ENCODE data around the gene ZAP70.

Gene ZAP70

GRCh38 chr2:97738179-97739019 is 25.0 kb downstream of the ZAP70 start:
- no peaks in the 10 kb centered on the region for H3K9me3 ChIP-seq (ENCODE audit: control insufficient read depth in 5 of 5, low read length in 5 of 5)
- no peak overlapping the region for H3K9ac ChIP-seq (ENCODE audit: low read length in 5 of 5)
- H3K4me1 ChIP-seq (ENCODE audit: control insufficient read depth in 5 of 5, insufficient read depth in 5 of 5, low read length in 5 of 5): peaks cover 0 to 18% (median 3%) of the 10 kb centered on the region in 5 donors
- peaks cover 0 to 3% (median 0%) of the 10 kb centered on the region in 5 donors for H3K27me3 ChIP-seq (ENCODE audit: control insufficient read depth in 5 of 5, insufficient read depth in 4 of 5, low read length in 5 of 5)
- no peak overlapping the region for H3K4me3 ChIP-seq (ENCODE audit: low read depth in 1 of 5, low read length in 5 of 5)
- H3K27ac ChIP-seq (ENCODE audit: low read depth, low read length): no peak overlapping the region
- no peaks in the 10 kb centered on the region for H3K36me3 ChIP-seq (ENCODE audit: control insufficient read depth in 5 of 5, insufficient read depth in 5 of 5, low read length in 5 of 5)

DNA sequence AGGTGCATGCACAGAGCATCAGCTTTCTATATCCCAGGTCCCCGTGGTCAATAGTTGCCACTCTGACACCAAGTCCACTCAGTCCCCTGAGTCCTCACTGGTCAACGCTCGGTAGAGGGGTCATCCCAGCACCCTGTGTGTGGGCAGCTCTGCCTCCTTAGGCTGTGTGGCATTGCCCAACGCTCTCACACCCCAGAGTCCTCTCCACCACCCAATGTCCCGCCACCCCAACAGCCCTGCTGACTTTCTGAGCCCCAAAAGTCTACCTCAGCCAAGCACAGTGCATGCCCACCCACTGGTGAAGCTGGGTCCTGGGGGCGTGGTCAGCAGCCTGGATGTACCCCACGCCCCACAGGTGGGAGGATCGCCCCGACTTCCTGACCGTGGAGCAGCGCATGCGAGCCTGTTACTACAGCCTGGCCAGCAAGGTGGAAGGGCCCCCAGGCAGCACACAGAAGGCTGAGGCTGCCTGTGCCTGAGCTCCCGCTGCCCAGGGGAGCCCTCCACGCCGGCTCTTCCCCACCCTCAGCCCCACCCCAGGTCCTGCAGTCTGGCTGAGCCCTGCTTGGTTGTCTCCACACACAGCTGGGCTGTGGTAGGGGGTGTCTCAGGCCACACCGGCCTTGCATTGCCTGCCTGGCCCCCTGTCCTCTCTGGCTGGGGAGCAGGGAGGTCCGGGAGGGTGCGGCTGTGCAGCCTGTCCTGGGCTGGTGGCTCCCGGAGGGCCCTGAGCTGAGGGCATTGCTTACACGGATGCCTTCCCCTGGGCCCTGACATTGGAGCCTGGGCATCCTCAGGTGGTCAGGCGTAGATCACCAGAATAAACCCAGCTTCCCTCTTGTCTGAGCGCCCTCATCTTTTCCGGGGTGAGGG is 25.9 kb downstream of the ZAP70 start:
- H3K4me3 ChIP-seq (ENCODE audit: low read depth in 1 of 5, low read length in 5 of 5): no peak overlapping the region
- peaks cover under 1 to 6% (median 4%) of the 10 kb centered on the region in 5 donors for H3K36me3 ChIP-seq (ENCODE audit: control insufficient read depth in 5 of 5, insufficient read depth in 5 of 5, low read length in 5 of 5)
- H3K9me3 ChIP-seq (ENCODE audit: control insufficient read depth in 5 of 5, low read length in 5 of 5): no peaks in the 10 kb centered on the region

GRCh38 chr2:97739893-97740245 is 26.5 kb downstream of the ZAP70 start:
- Histone ChIP-seq H3K36me3 (ENCODE audit: control insufficient read depth in 5 of 5, insufficient read depth in 5 of 5, low read length in 5 of 5) (peaks cover 3 to 7% (median 6%) of the 10 kb centered on the region in 5 donors), H3K27me3 (ENCODE audit: control insufficient read depth in 5 of 5, insufficient read depth in 4 of 5, low read length in 5 of 5) (no peaks in the 10 kb centered on the region), H3K9me3 (ENCODE audit: control insufficient read depth in 5 of 5, low read length in 5 of 5) (no peaks in the 10 kb centered on the region), H3K4me1 (ENCODE audit: control insufficient read depth in 5 of 5, insufficient read depth in 5 of 5, low read length in 5 of 5) (peaks cover 0 to 18% (median 3%) of the 10 kb centered on the region in 5 donors), H3K4me3 (ENCODE audit: low read depth in 1 of 5, low read length in 5 of 5) (no peak overlapping the region), H3K9ac (ENCODE audit: low read length in 5 of 5) (no peak overlapping the region), H3K27ac (ENCODE audit: low read depth, low read length) (no peak overlapping the region)

More for the DNA sequence above, 25.9 kb downstream of the ZAP70 start:
- Histone ChIP-seq H3K9ac (ENCODE audit: low read length in 5 of 5) (no peak overlapping the region), H3K27ac (ENCODE audit: low read depth, low read length) (no peak overlapping the region), H3K4me1 (ENCODE audit: control insufficient read depth in 5 of 5, insufficient read depth in 5 of 5, low read length in 5 of 5) (peaks cover 0 to 18% (median 3%) of the 10 kb centered on the region in 5 donors), H3K27me3 (ENCODE audit: control insufficient read depth in 5 of 5, insufficient read depth in 4 of 5, low read length in 5 of 5) (no peaks in the 10 kb centered on the region)

GRCh38 chr2:97740590-97741182 is 27.3 kb downstream of the ZAP70 start:
- Histone ChIP-seq H3K9ac (ENCODE audit: low read length in 5 of 5) (no peak overlapping the region), H3K27ac (ENCODE audit: low read depth, low read length) (no peak overlapping the region), H3K36me3 (ENCODE audit: control insufficient read depth in 5 of 5, insufficient read depth in 5 of 5, low read length in 5 of 5) (peaks cover 3 to 7% (median 6%) of the 10 kb centered on the region in 5 donors), H3K27me3 (ENCODE audit: control insufficient read depth in 5 of 5, insufficient read depth in 4 of 5, low read length in 5 of 5) (no peaks in the 10 kb centered on the region), H3K4me1 (ENCODE audit: control insufficient read depth in 5 of 5, insufficient read depth in 5 of 5, low read length in 5 of 5) (peaks cover 0 to 18% (median 3%) of the 10 kb centered on the region in 5 donors), H3K9me3 (ENCODE audit: control insufficient read depth in 5 of 5, low read length in 5 of 5) (no peaks in the 10 kb centered on the region), H3K4me3 (ENCODE audit: low read depth in 1 of 5, low read length in 5 of 5) (no peak overlapping the region)

- no peaks in the 10 kb centered on the region for H3K27me3 ChIP-seq (ENCODE audit: control insufficient read depth in 5 of 5, insufficient read depth in 4 of 5, low read length in 5 of 5)
- peaks cover 0 to 18% (median 3%) of the 10 kb centered on the region in 5 donors for H3K4me1 ChIP-seq (ENCODE audit: control insufficient read depth in 5 of 5, insufficient read depth in 5 of 5, low read length in 5 of 5)
Observed at GRCh38 chr2:97741251-97741650, 27.9 kb downstream of the ZAP70 start.

GRCh38 chr2:97741686-97742085 is 28.3 kb downstream of the ZAP70 start:
- Histone ChIP-seq H3K27ac (ENCODE audit: low read depth, low read length) (no peak overlapping the region), H3K4me3 (ENCODE audit: low read depth in 1 of 5, low read length in 5 of 5) (no peak overlapping the region), H3K4me1 (ENCODE audit: control insufficient read depth in 5 of 5, insufficient read depth in 5 of 5, low read length in 5 of 5) (peaks cover 0 to 18% (median 3%) of the 10 kb centered on the region in 5 donors), H3K27me3 (ENCODE audit: control insufficient read depth in 5 of 5, insufficient read depth in 4 of 5, low read length in 5 of 5) (no peaks in the 10 kb centered on the region), H3K36me3 (ENCODE audit: control insufficient read depth in 5 of 5, insufficient read depth in 5 of 5, low read length in 5 of 5) (peaks cover 3 to 7% (median 6%) of the 10 kb centered on the region in 5 donors), H3K9me3 (ENCODE audit: control insufficient read depth in 5 of 5, low read length in 5 of 5) (no peaks in the 10 kb centered on the region), H3K9ac (ENCODE audit: low read length in 5 of 5) (no peak overlapping the region)

More at GRCh38 chr2:97741251-97741650, 27.9 kb downstream of the ZAP70 start:
- Histone ChIP-seq H3K27ac (ENCODE audit: low read depth, low read length) (no peak overlapping the region), H3K9me3 (ENCODE audit: control insufficient read depth in 5 of 5, low read length in 5 of 5) (no peaks in the 10 kb centered on the region), H3K9ac (ENCODE audit: low read length in 5 of 5) (no peak overlapping the region), H3K36me3 (ENCODE audit: control insufficient read depth in 5 of 5, insufficient read depth in 5 of 5, low read length in 5 of 5) (peaks cover 3 to 7% (median 6%) of the 10 kb centered on the region in 5 donors), H3K4me3 (ENCODE audit: low read depth in 1 of 5, low read length in 5 of 5) (no peak overlapping the region)

- H3K9ac ChIP-seq (ENCODE audit: low read length in 5 of 5): no peak overlapping the region
- no peaks in the 10 kb centered on the region for H3K9me3 ChIP-seq (ENCODE audit: control insufficient read depth in 5 of 5, low read length in 5 of 5)
- H3K4me1 ChIP-seq (ENCODE audit: control insufficient read depth in 5 of 5, insufficient read depth in 5 of 5, low read length in 5 of 5): peaks cover 0 to 18% (median 3%) of the 10 kb centered on the region in 5 donors
- no peak overlapping the region for H3K27ac ChIP-seq (ENCODE audit: low read depth, low read length)
- H3K4me3 ChIP-seq (ENCODE audit: low read depth in 1 of 5, low read length in 5 of 5): no peak overlapping the region
- H3K27me3 ChIP-seq (ENCODE audit: control insufficient read depth in 5 of 5, insufficient read depth in 4 of 5, low read length in 5 of 5): no peaks in the 10 kb centered on the region
- H3K36me3 ChIP-seq (ENCODE audit: control insufficient read depth in 5 of 5, insufficient read depth in 5 of 5, low read length in 5 of 5): peaks cover 3 to 7% (median 6%) of the 10 kb centered on the region in 5 donors
Observed at GRCh38 chr2:97742381-97742847, 29.0 kb downstream of the ZAP70 start.

- peaks cover 3 to 7% (median 6%) of the 10 kb centered on the region in 5 donors for H3K36me3 ChIP-seq (ENCODE audit: control insufficient read depth in 5 of 5, insufficient read depth in 5 of 5, low read length in 5 of 5)
- no peaks in the 10 kb centered on the region for H3K9me3 ChIP-seq (ENCODE audit: control insufficient read depth in 5 of 5, low read length in 5 of 5)
- no peaks in the 10 kb centered on the region for H3K27me3 ChIP-seq (ENCODE audit: control insufficient read depth in 5 of 5, insufficient read depth in 4 of 5, low read length in 5 of 5)
- no peak overlapping the region for H3K4me3 ChIP-seq (ENCODE audit: low read depth in 1 of 5, low read length in 5 of 5)
- peaks cover 0 to 18% (median 5%) of the 10 kb centered on the region in 5 donors for H3K4me1 ChIP-seq (ENCODE audit: control insufficient read depth in 5 of 5, insufficient read depth in 5 of 5, low read length in 5 of 5)
- H3K27ac ChIP-seq (ENCODE audit: low read depth, low read length): no peak overlapping the region
- no peak overlapping the region for H3K9ac ChIP-seq (ENCODE audit: low read length in 5 of 5)
Observed at GRCh38 chr2:97743913-97744312, 30.5 kb downstream of the ZAP70 start.

DNA sequence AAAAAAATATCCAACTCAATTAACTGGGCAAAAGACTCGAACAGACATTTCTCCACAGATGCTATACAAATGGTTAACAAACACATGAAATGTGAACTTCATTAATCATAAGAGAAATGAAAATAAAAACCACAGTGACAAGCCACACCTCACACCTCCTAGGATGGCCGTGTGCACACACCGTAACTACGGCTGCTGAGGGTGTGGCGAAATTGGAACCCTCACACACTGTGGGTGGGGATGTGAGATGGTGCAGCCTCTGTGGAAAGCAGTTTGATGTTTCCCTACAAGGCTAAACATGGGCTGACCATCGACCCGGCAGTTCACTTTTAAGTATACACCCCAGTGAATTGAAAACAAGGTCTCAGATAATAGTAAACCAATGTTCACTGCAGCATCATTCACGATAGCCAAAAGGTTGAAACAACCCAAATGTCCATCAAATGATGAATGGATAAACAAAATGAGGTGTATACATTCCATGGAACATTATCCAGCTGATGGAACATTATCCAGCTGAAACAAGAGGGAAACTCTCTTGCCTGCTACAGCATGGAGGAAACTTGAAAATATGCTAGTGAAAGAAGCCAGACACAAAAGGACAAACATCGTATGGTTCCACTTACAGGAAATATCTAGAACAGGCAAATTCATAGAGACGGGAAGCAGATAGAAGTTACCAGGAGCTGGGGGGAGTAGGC is 32.2 kb downstream of the ZAP70 start:
- Histone ChIP-seq H3K27ac (ENCODE audit: low read depth, low read length) (no peak overlapping the region), H3K4me1 (ENCODE audit: control insufficient read depth in 5 of 5, insufficient read depth in 5 of 5, low read length in 5 of 5) (peaks cover 0 to 15% (median 3%) of the 10 kb centered on the region in 5 donors), H3K9ac (ENCODE audit: low read length in 5 of 5) (no peak overlapping the region), H3K4me3 (ENCODE audit: low read depth in 1 of 5, low read length in 5 of 5) (no peak overlapping the region), H3K9me3 (ENCODE audit: control insufficient read depth in 5 of 5, low read length in 5 of 5) (no peaks in the 10 kb centered on the region), H3K27me3 (ENCODE audit: control insufficient read depth in 5 of 5, insufficient read depth in 4 of 5, low read length in 5 of 5) (no peaks in the 10 kb centered on the region), H3K36me3 (ENCODE audit: control insufficient read depth in 5 of 5, insufficient read depth in 5 of 5, low read length in 5 of 5) (peaks cover 4 to 13% (median 8%) of the 10 kb centered on the region in 5 donors)

Data from subcutaneous abdominal adipose tissue (tissue), 5 donors.